Nephron progenitor cell (in vitro differentiated cells): ENCODE results near the gene PPM1B.

Source experiments
- DNase-seq: peaks from one replicate; pipeline ENCODE4 v3.0.0; 2021
- H3K27ac Mint-ChIP-seq: 2 replicates; pipeline ENCODE4 v1.8.0; 2021; ENCODE audit warnings: mild to moderate bottlenecking, moderate library complexity, mixed read lengths
- H3K27me3 Mint-ChIP-seq: 2 replicates; pipeline ENCODE4 v1.8.0; 2021; ENCODE audit warnings: mild to moderate bottlenecking, low read depth, mixed read lengths; ENCODE audit not compliant: poor library complexity
- H3K36me3 Mint-ChIP-seq: 2 replicates; pipeline ENCODE4 v1.8.0; 2021; ENCODE audit warnings: low read depth, mixed read lengths
- H3K4me1 Mint-ChIP-seq: 2 replicates; pipeline ENCODE4 v1.8.0; 2021; ENCODE audit warnings: mixed read lengths
- H3K4me3 Mint-ChIP-seq: 2 replicates; pipeline ENCODE4 v1.8.0; 2021; ENCODE audit warnings: mild to moderate bottlenecking, moderate library complexity, mixed read lengths
- H3K9me3 Mint-ChIP-seq: 2 replicates; pipeline ENCODE4 v1.8.0; 2021; ENCODE audit warnings: mild to moderate bottlenecking, moderate library complexity, mixed read lengths
- CTCF ChIP-seq: fragments of 200-600 bp; sonication (generic); IDR thresholded peaks from 2 replicates; pipeline ENCODE4 v1.5.0; 2021; ENCODE audit warnings: antibody characterized with exemption

Gene PPM1B

GRCh38 chr2:44163777-44164176 lies 4.9 kb upstream of the PPM1B start:
- no peak overlapping the region for H3K4me3 Mint-ChIP-seq
- TF ChIP-seq CTCF: no peak
- peaks cover 36% of the 10 kb centered on the region for H3K9me3 Mint-ChIP-seq
- no peak for DNase-seq
- peaks cover 18% of the 10 kb centered on the region for H3K36me3 Mint-ChIP-seq
- peaks cover 9% of the 10 kb centered on the region for H3K27me3 Mint-ChIP-seq
- no peak overlapping the region for H3K27ac Mint-ChIP-seq
- H3K4me1 Mint-ChIP-seq: peaks cover 7% of the 10 kb centered on the region

GRCh38 chr2:44164617-44165016 lies 4.1 kb upstream of the PPM1B start:
- Mint-ChIP-seq H3K4me1 (peaks cover 7% of the 10 kb centered on the region), H3K4me3 (no peak overlapping the region), H3K9me3 (peaks cover 36% of the 10 kb centered on the region), H3K36me3 (peaks cover 18% of the 10 kb centered on the region), H3K27me3 (peaks cover 12% of the 10 kb centered on the region), H3K27ac (no peak overlapping the region)
- no peak for TF ChIP-seq CTCF
- DNase-seq: no peak

GRCh38 chr2:44166096-44166495 lies 2.6 kb upstream of the PPM1B start:
- H3K9me3 Mint-ChIP-seq: peaks cover 36% of the 10 kb centered on the region
- no peak for DNase-seq
- H3K4me1 Mint-ChIP-seq: peaks cover 17% of the 10 kb centered on the region
- peaks cover 18% of the 10 kb centered on the region for H3K36me3 Mint-ChIP-seq
- peaks cover 7% of the 10 kb centered on the region for H3K27me3 Mint-ChIP-seq
- no peak overlapping the region for H3K4me3 Mint-ChIP-seq
- H3K27ac Mint-ChIP-seq: no peak overlapping the region
- TF ChIP-seq CTCF: no peak

DNA sequence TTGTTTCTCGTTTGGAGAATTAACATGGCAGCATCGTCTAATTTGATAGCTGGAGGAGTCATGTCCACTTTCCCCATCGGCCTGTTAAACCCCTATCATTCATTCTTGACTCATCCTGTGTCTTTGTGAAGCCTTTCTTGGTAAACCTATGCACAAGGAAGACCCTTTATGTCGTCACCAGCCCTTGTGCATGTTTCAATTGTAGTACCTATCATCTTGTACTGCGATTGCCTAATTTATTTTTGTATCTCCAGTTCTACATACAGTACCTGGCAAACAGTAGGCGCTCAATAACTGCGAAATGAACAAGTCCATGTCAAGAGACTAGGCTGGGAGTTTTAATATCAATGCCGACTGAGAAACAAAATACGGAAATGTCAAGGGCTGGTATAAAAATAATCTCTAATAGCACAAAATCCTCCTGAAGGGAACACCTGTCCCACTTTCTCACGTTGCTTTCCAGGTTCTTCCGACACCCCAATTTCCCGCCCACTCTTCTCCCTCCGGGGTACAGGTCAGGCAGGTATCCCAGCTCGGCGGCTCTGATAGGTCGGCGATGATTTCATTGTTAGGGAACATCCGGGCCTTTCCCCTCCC lies 1.3 kb upstream of the PPM1B start:
- peak overlapping the region; percentile 99 for H3K27ac Mint-ChIP-seq
- DNase-seq: no peak
- peaks cover 7% of the 10 kb centered on the region for H3K27me3 Mint-ChIP-seq
- peaks cover 36% of the 10 kb centered on the region for H3K9me3 Mint-ChIP-seq
- H3K36me3 Mint-ChIP-seq: peaks cover 18% of the 10 kb centered on the region
- H3K4me3 Mint-ChIP-seq: peak overlapping the region; percentile 100
- peaks cover 22% of the 10 kb centered on the region for H3K4me1 Mint-ChIP-seq
- no peak for TF ChIP-seq CTCF

DNA sequence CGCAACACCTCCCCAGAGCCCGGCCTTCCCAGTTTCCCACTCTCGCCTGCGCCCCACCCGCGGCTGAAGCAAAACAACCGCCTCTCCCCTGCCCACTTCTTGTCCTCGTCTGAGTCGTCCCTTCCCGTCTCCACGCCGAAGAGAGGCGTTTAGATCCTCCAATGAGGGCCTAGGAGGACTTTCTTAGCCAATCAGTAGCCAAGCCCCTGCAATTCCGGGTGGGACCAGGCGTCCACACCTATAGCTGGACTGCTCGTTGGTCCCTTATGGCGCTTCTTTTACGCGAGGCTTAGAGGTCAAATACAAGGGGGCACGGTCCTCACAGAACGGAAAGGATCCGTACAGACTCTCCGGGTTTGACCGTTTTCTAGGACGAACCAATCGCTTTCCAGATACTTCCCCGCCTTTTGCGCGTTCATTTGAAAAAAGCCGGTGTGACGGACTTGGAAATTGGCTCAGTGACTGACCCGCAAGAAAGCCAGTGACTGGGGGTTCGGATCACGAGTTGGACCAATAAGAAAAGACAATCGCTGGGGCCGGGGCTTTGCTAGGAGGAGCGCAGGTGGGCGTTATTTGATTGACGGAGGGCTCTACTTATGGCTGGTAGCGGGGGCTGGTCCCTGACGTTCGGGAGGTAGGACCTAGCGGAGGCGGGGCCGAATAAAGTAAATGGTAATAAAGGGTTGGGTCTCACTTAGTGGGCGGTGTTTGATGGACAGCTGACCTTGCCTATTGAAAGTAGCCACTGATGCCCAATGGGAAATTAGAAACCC lies 581 bp upstream of the PPM1B start:
- peak overlapping the region; percentile 99 for H3K27ac Mint-ChIP-seq
- H3K27me3 Mint-ChIP-seq: peaks cover 7% of the 10 kb centered on the region
- H3K4me1 Mint-ChIP-seq: peaks cover 22% of the 10 kb centered on the region
- DNase-seq: peak; percentile 94
- H3K4me3 Mint-ChIP-seq: peak overlapping the region; percentile 100
- TF ChIP-seq CTCF: no peak
- peaks cover 19% of the 10 kb centered on the region for H3K36me3 Mint-ChIP-seq
- H3K9me3 Mint-ChIP-seq: peaks cover 35% of the 10 kb centered on the region
